ENCODE data around the gene RASSF4. TPM values are rescaled to one million over a fixed set of nuclear protein-coding genes. Genes with fewer than 3 reads are reported as not detected.

RASSF4 gene
- total and polyA plus RNA-seq, 9 of the 15 experiments (the other 6 are each of a cell fraction or from before 2014, with no cell fraction given) = 0.01 to 0.62 (median 0.11) TPM; not detected in 3

GRCh38 chr10:44937196-44938005, 22.2 kb upstream of the RASSF4 start:
- FAIRE-seq = no peak
- Histone ChIP-seq H2AFZ (ENCODE audit: low read depth, low read length) (no peak overlapping the region), H3K9me1 (ENCODE audit: control insufficient read depth, insufficient read depth, low read length) (no peaks in the 10 kb centered on the region), H3K4me1 (replicated peaks in 1 of 2; ENCODE audit: control insufficient read depth in 2 of 2, insufficient read depth in 2 of 2, low read length in 2 of 2) (no peaks in the 10 kb centered on the region), H3K27ac (ENCODE audit: extremely low read depth, low read depth, low read length) (no peak overlapping the region), H4K20me1 (replicated peaks; ENCODE audit: control insufficient read depth, insufficient read depth, low read length) (peaks cover 2% of the 10 kb centered on the region; the same call in 1 of the 2 replicates), H3K4me3 (no peak overlapping the region), H3K79me2 (ENCODE audit: control insufficient read depth, insufficient read depth, low read length) (no peaks in the 10 kb centered on the region), H3K36me3 (ENCODE audit: control insufficient read depth, insufficient read depth, low read length) (no peaks in the 10 kb centered on the region), H3K4me2 (ENCODE audit: insufficient read depth, low read length) (no peak overlapping the region), H3K9me3 (replicated peaks; ENCODE audit: control insufficient read depth, insufficient read depth, low read depth, low read length) (no peaks in the 10 kb centered on the region), H3K27me3 (ENCODE audit: control insufficient read depth in 2 of 2, insufficient read depth in 2 of 2, low read length in 2 of 2) (peaks cover 9 to 39% of the 10 kb centered on the region in 2 experiments; a peak in 4 of 5 replicates), H3K9ac (ENCODE audit: insufficient read depth in 1 of 2, low read depth in 2 of 2, low read length in 2 of 2) (no peak overlapping the region)
- POLR2A ChIA-PET = interaction anchor here (0.5 kb wide), 1 partner anchor 49 kb away, joined by 3 read pairs; no protein-coding TSS in a partner anchor
- CTCF ChIA-PET (ENCODE audit: low intra/inter-chr PET ratio) = no interaction called here
- in situ Hi-C loops (cut with MboI) (no loop called here), intact Hi-C loops (cut with micrococcal nuclease) (no loop called here)
- no TSS peak for BruUV-seq (replicated peaks)
- no peak for TF ChIP-seq THAP7 (CRISPR knock-in tag; IDR thresholded peaks at IDR 0.05)
- TF ChIP-seq KAT7 (CRISPR knock-in tag; IDR thresholded peaks at IDR 0.05; ENCODE audit: borderline replicate concordance) = no peak
- TF ChIP-seq KLF6 (CRISPR knock-in tag; IDR thresholded peaks at IDR 0.05; ENCODE audit: borderline replicate concordance) = no peak
- no peak for TF ChIP-seq STAT5B (CRISPR knock-in tag; IDR thresholded peaks at IDR 0.05)
- TF ChIP-seq ZNF354B (CRISPR knock-in tag; IDR thresholded peaks at IDR 0.05) = no peak
- no peak for DNase-seq (ENCODE audit: extremely low read depth in 1 of 4, low spot score in 3 of 4)
- WGBS (ENCODE audit: insufficient coverage, low coverage, missing lambda C conversion rate) = 3% methylated on average over 9 of the region's 9 CpGs
- ATAC-seq = no peak
